NOMO-1 treated with DMSO at 0.1 percent for 48 hours (cell line): ENCODE measurements around the gene AP3M1.

Source experiments
- DNase-seq: peaks from one replicate; lab custom pipeline; 2025; ENCODE audit not compliant: unreplicated experiment; lab: John Stamatoyannopoulos, UW

Gene AP3M1

DNA sequence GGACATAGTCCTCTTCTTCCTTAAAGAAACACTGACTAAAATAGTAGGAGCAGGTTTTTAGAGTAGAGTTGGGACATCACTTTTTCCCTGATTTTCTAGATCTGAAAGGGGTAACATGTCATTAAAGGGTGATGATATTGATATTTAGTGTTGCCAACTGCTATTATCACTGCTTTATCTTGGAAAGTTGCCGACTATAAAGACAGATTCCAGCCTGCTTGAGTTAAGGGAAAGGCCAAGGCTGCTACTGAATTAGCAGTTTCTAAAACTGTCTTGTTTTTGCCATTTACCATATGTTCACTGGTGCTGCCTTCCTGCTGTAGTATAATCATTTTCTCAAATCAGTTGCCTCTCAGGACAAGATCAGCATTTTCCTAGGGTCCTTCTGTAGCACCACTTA lies 29.7 kb downstream of the AP3M1 start:
- no peak for DNase-seq

DNA sequence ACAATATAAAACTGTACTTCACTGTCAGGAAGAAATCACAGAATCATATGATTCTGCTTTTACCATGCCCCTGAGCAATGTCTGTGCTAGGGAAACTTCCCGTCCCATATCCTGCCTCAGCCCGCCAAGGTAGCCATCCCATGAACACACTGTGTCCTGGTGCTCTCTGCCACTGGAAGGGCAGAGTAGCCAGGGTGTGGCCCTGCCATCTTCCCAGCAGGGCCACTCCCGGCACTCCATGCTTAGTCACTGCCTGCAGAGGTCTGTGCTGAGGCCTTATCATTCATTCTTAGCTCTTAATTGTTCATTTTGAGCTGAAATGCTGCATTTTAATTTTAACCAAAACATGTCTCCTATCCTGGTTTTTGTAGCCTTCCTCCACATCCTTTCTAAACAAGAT lies 31.8 kb downstream of the AP3M1 start:
- no peak for DNase-seq

GRCh38 chr10:74117738-74118137 lies 32.9 kb downstream of the AP3M1 start:
- DNase-seq: no peak

GRCh38 chr10:74114041-74114448 lies 36.6 kb downstream of the AP3M1 start:
- no peak for DNase-seq

GRCh38 chr10:74113546-74113945 lies 37.1 kb downstream of the AP3M1 start:
- DNase-seq: no peak

GRCh38 chr10:74111799-74112198 lies 38.8 kb downstream of the AP3M1 start:
- no peak for DNase-seq

DNA sequence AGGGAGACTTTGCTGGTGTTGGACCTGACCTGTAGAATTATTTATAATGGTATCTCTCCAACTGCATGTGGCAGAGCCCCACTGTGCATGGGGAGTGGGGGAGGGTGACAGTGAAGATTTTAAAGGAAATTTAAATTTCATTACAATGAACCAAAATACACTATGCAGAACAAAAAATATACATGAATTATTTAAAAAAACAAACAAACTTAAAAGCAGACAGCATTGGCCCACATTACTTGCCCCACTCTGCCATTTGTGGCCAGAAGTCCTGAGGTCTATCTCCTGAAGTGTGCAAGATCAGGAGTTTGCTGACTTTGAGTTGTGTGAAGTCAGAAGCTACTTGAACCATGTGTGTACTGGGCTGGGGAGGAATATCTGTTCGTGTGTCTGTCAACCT lies 40.5 kb downstream of the AP3M1 start:
- no peak for DNase-seq

DNA sequence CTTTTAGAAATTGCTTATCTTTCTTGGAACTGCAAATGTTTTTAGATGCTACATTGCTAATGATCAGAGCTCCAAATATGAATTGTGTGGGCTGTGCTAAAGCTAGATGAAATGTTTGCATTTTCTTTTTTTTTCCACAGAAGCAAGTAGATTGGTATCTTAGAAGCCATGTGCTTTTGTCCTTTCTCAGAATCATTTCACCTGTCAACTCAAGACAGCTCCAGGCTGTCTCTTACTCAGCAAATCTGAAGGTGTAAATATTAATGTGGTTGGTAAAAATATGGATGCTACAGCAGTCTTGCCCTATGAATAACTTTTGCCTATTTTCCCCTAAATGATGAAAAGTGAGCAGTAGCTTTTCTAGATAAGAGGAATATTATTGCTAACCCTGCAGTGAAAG lies 41.2 kb downstream of the AP3M1 start:
- no peak for DNase-seq

- no peak for DNase-seq
Measured at GRCh38 chr10:74107391-74107790, 43.2 kb downstream of the AP3M1 start.

DNA sequence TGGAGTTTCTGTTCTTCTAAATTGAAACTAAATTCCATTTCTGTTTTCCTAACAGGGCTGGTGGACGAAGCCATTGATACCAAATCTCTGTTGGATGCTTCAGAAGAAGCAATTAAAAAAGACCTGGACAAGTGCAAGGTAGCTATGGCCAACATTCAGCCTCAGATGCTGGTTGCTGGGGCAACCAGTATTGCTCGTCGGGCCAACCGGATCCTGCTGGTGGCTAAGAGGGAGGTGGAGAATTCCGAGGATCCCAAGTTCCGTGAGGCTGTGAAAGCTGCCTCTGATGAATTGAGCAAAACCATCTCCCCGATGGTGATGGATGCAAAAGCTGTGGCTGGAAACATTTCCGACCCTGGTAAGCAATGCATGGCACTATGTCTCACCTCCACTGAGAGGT lies 45.6 kb downstream of the AP3M1 start:
- no peak for DNase-seq

- DNase-seq: no peak
Measured at GRCh38 chr10:74104480-74104879, 46.1 kb downstream of the AP3M1 start.

GRCh38 chr10:74103560-74104258 lies 46.9 kb downstream of the AP3M1 start:
- DNase-seq: no peak

GRCh38 chr10:74099836-74100235 lies 50.8 kb downstream of the AP3M1 start:
- DNase-seq: no peak

- no peak for DNase-seq
Measured at GRCh38 chr10:74099420-74099819, 51.2 kb downstream of the AP3M1 start.

DNA sequence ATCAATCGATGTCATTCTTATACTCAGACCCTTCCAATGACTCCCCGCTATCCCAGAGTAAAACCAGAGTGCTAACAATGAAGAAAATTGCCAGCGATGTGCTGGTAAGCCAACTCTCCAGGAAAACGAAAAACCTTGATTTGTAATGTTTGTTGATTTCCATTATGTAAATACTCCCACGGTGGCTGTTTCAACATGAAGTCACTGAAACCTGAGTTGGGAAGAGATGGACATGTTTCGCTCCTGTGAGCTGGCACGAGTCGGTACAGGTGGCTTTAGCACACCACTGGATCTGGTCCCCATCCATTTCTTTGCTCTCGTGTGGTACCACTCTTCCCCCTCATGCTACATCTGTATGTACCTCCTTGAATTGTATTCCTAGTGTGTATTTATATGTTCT lies 52.9 kb downstream of the AP3M1 start:
- DNase-seq: no peak

GRCh38 chr10:74096777-74097176 lies 53.9 kb downstream of the AP3M1 start:
- DNase-seq: no peak

DNA sequence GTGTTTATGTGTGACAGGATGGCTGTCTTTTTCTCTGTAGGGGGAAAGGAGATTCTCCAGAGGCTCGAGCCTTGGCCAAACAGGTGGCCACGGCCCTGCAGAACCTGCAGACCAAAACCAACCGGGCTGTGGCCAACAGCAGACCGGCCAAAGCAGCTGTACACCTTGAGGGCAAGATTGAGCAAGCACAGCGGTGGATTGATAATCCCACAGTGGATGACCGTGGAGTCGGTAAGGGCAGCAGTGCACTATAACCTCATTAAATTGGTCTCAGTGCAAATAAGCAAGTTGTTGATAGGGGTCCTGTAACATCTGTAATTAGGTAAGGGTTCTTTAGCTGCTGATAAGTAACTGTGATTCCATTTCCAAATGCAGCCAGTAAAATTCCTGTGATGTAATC lies 56.4 kb downstream of the AP3M1 start:
- DNase-seq: no peak

- no peak for DNase-seq
Measured at GRCh38 chr10:74093530-74094164, 57.0 kb downstream of the AP3M1 start.

DNA sequence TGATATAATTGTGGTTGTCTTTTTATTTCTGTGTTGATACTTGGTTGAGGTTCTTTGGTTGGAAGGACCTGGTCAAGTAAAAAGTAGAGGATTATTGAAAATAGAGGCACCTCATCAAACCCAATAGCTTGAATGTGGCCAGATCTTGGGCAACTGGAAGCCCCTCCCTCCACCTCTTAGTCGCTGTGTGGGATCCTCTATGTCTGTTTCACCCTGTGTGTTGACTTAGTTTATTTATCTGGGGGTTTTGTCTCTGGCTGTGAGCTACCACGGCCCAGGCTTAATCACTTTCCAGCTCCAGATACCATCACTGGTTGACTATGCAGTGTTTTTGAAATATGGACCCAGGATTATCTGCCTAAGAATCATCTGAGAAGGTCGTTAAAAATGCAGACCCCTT lies 58.3 kb downstream of the AP3M1 start:
- DNase-seq: no peak

DNA sequence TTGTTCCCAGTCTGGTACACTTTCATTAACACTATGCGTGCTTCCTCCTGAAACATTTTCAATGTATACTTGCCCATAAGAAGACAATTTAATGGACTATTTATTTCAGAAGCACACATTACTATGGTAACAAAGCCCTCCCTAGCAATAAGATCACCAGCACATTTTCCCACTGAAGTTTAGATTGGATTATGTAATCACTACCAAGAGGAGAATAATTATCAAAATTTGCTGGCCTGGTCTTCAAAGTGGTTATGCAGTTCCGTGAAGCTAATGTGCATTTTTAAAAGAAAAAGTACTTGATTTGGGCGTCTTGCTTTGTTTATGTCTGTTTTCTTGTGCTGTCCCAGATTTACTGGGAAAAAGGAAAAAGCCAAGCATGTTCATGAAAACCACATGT lies 61.9 kb downstream of the AP3M1 start:
- no peak for DNase-seq

DNA sequence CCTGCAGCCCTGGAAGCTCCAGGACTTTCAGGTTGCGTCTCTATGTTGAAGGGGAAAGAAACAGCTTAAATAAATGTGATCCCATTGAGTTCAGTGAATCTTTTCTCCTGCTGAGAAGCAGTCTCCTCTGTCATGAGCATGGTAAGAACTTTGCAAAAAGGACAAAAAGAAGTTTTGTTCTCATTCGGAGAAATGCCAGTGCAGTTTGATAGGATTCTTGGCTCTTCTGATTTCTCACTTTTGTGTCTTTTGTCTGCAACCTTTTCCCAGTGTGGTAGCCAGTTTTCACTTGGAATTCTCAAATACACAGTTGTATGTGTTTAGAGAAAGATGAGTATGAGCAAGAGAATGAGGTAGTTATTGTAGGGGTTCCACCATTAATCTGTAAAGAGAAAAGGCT lies 64.3 kb downstream of the AP3M1 start:
- no peak for DNase-seq

- no peak for DNase-seq
Measured at GRCh38 chr10:74084955-74085354, 65.7 kb downstream of the AP3M1 start.

DNA sequence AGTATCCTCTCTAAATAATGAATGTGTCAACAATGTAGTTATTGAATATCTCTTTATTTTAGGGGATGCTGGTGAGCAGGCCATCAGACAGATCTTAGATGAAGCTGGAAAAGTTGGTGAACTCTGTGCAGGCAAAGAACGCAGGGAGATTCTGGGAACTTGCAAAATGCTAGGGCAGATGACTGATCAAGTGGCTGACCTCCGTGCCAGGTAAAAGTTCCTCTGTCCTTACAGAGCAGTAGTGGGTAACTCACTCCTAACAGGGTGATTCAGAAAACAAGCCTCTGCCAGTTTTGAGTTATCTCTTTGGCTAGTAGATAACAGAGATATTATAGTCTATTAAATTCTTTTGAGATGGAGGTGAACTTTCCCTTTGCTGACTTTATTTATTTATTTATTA lies 67.3 kb downstream of the AP3M1 start:
- no peak for DNase-seq
